ENCODE data around the gene EFCAB8. TPM values are rescaled to one million over a fixed set of nuclear protein-coding genes. Genes with fewer than 3 reads are reported as not detected.
A peak's percentile ranks its signal among the peaks of the same experiment; 100 is the strongest.

Gene EFCAB8
- total RNA-seq, 1 experiment from 2014 or later, result 1.8 TPM

- Histone ChIP-seq H3K4me3 (ENCODE audit: low read depth, low read length) (no peak overlapping the region), H3K36me3 (ENCODE audit: control insufficient read depth, insufficient read depth, low read length) (no peaks in the 10 kb centered on the region), H3K27me3 (replicated peaks; ENCODE audit: control insufficient read depth, insufficient read depth, low read length) (no peaks in the 10 kb centered on the region), H3K4me1 (no peaks in the 10 kb centered on the region), H3K9me3 (peaks cover 16% of the 10 kb centered on the region)
- no peak overlapping the region for H3K4me3 Mint-ChIP-seq (ENCODE audit: unreplicated experiment)
- no TSS peak for BruUV-seq (replicated peaks)
- H3K36me3 Mint-ChIP-seq (ENCODE audit: insufficient read depth, unreplicated experiment), result no peaks in the 10 kb centered on the region
- no peak for TF ChIP-seq CTCF (IDR thresholded peaks at IDR 0.05; ENCODE audit: insufficient read depth in 1 of 2, low read depth in 1 of 2, low read length in 1 of 2, severe bottlenecking in 1 of 2, unreplicated experiment in 1 of 2)
- H3K27ac Mint-ChIP-seq (ENCODE audit: unreplicated experiment), result no peak overlapping the region
- POLR2A ChIA-PET, result no interaction called here
- no peaks in the 10 kb centered on the region for H3K9me3 Mint-ChIP-seq (ENCODE audit: unreplicated experiment)
- intact Hi-C loops (cut with micrococcal nuclease; ENCODE audit: unreplicated experiment), result no loop called here
- CTCF ChIA-PET, result no interaction called here
- no peak for DNase-seq
- H3K4me1 Mint-ChIP-seq (ENCODE audit: low read depth, unreplicated experiment), result no peaks in the 10 kb centered on the region
- peaks cover 13% of the 10 kb centered on the region for H3K27me3 Mint-ChIP-seq (ENCODE audit: insufficient read depth, unreplicated experiment)
Observed at GRCh38 chr20:32920066-32920465, 61.3 kb downstream of the EFCAB8 start.

GRCh38 chr20:32920530-32921298 lies 62.0 kb downstream of the EFCAB8 start:
- no peak overlapping the region for H3K4me3 ChIP-seq (ENCODE audit: low read depth, low read length)
- H3K27me3 ChIP-seq (replicated peaks; ENCODE audit: control insufficient read depth, insufficient read depth, low read length), result no peaks in the 10 kb centered on the region
- no peak for TF ChIP-seq CTCF (IDR thresholded peaks at IDR 0.05; ENCODE audit: insufficient read depth in 1 of 2, low read depth in 1 of 2, low read length in 1 of 2, severe bottlenecking in 1 of 2, unreplicated experiment in 1 of 2)
- no peaks in the 10 kb centered on the region for H3K4me1 Mint-ChIP-seq (ENCODE audit: low read depth, unreplicated experiment)
- no peaks in the 10 kb centered on the region for H3K36me3 Mint-ChIP-seq (ENCODE audit: insufficient read depth, unreplicated experiment)
- H3K4me3 Mint-ChIP-seq (ENCODE audit: unreplicated experiment), result no peak overlapping the region
- no peaks in the 10 kb centered on the region for H3K36me3 ChIP-seq (ENCODE audit: control insufficient read depth, insufficient read depth, low read length)
- no TSS peak for BruUV-seq (replicated peaks)
- H3K9me3 Mint-ChIP-seq (ENCODE audit: unreplicated experiment), result no peaks in the 10 kb centered on the region
- no peaks in the 10 kb centered on the region for H3K4me1 ChIP-seq
- no peak overlapping the region for H3K27ac Mint-ChIP-seq (ENCODE audit: unreplicated experiment)
- CTCF ChIA-PET, result interaction anchor here (0.6 to 0.7 kb wide), 2 partner anchors 9 to 498 kb away, joined by 3 to 4 read pairs; no protein-coding TSS in a partner anchor
- POLR2A ChIA-PET, result no interaction called here
- intact Hi-C loops (cut with micrococcal nuclease; ENCODE audit: unreplicated experiment), result no loop called here
- peak in 1 of 2 experiments; percentile 40 for DNase-seq
- peaks cover 10% of the 10 kb centered on the region for H3K9me3 ChIP-seq
- peaks cover 13% of the 10 kb centered on the region for H3K27me3 Mint-ChIP-seq (ENCODE audit: insufficient read depth, unreplicated experiment)

- Mint-ChIP-seq H3K27ac (ENCODE audit: unreplicated experiment) (no peak overlapping the region), H3K9me3 (ENCODE audit: unreplicated experiment) (no peaks in the 10 kb centered on the region), H3K4me3 (ENCODE audit: unreplicated experiment) (no peak overlapping the region), H3K4me1 (ENCODE audit: low read depth, unreplicated experiment) (no peaks in the 10 kb centered on the region), H3K36me3 (ENCODE audit: insufficient read depth, unreplicated experiment) (no peaks in the 10 kb centered on the region), H3K27me3 (ENCODE audit: insufficient read depth, unreplicated experiment) (peaks cover 13% of the 10 kb centered on the region)
- H3K27me3 ChIP-seq (replicated peaks; ENCODE audit: control insufficient read depth, insufficient read depth, low read length), result no peaks in the 10 kb centered on the region
- intact Hi-C loops (cut with micrococcal nuclease; ENCODE audit: unreplicated experiment), result no loop called here
- DNase-seq, result peak in 1 of 2 experiments; percentile 22
- TF ChIP-seq CTCF (IDR thresholded peaks at IDR 0.05; ENCODE audit: insufficient read depth in 1 of 2, low read depth in 1 of 2, low read length in 1 of 2, severe bottlenecking in 1 of 2, unreplicated experiment in 1 of 2), result no peak
- no peaks in the 10 kb centered on the region for H3K9me3 ChIP-seq
- H3K36me3 ChIP-seq (ENCODE audit: control insufficient read depth, insufficient read depth, low read length), result no peaks in the 10 kb centered on the region
- BruUV-seq (replicated peaks), result no TSS peak
- no peak overlapping the region for H3K4me3 ChIP-seq (ENCODE audit: low read depth, low read length)
- CTCF ChIA-PET, result interaction anchor here (1.2 to 2.1 kb wide), 2 partner anchors 18 to 20 kb away, joined by 5 to 6 read pairs; no protein-coding TSS in a partner anchor
- POLR2A ChIA-PET, result no interaction called here
- H3K4me1 ChIP-seq, result no peaks in the 10 kb centered on the region
Observed at GRCh38 chr20:32922466-32922865, 63.7 kb downstream of the EFCAB8 start.

Measured in Caco-2 (cell line).